Measurements from ENCODE around the gene OR9G4. TPM values are rescaled to one million over a fixed set of nuclear protein-coding genes. Genes with fewer than 3 reads are reported as not detected.

Gene OR9G4

GRCh38 chr11:56698795-56699194, 49.7 kb downstream of the OR9G4 start, which contains the start of gene OR9G1:
Gene OR9G1 (plus strand): TSS chr11:56699095. CDS start chr11:56700388, 1,293 bp downstream.
- no peaks in the 10 kb centered on the region for H3K9me3 ChIP-seq (replicated peaks in 1 of 2; ENCODE audit: control insufficient read depth in 2 of 2, insufficient read depth in 1 of 2, low read depth in 1 of 2, low read length in 2 of 2)
- H4K91ac ChIP-seq (ENCODE audit: low read depth, low read length, poor library complexity), result no peak within 1 kb of the TSS
- no peak within 1 kb of the TSS for H2BK5ac ChIP-seq (ENCODE audit: low read length)
- no peak within 1 kb of the TSS for H3K4me3 ChIP-seq (ENCODE audit: low read length in 2 of 2)
- no peak within 1 kb of the TSS for H2BK12ac ChIP-seq (ENCODE audit: low read length)
- no peak for DNase-seq (ENCODE audit: low spot score)
- H2BK15ac ChIP-seq (ENCODE audit: low read length), result no peak within 1 kb of the TSS
- H3K4me1 ChIP-seq (ENCODE audit: control insufficient read depth in 2 of 2, insufficient read depth in 1 of 2, low read depth in 1 of 2, low read length in 2 of 2), result no peaks in the 10 kb centered on the region
- no peak within 1 kb of the TSS for H3K9ac ChIP-seq (ENCODE audit: low read depth, low read length, poor library complexity)
- no peaks in the 10 kb centered on the region for H3K36me3 ChIP-seq (replicated peaks in 1 of 2; ENCODE audit: control insufficient read depth in 2 of 2, insufficient read depth in 2 of 2, low read length in 2 of 2)
- H3K4ac ChIP-seq (ENCODE audit: low read length), result no peak within 1 kb of the TSS
- H3K27ac ChIP-seq (replicated peaks; ENCODE audit: low read length), result no peak within 1 kb of the TSS
- WGBS, 2 donors (ENCODE audit: extremely low coverage in 2 of 2, insufficient read length in 2 of 2, insufficient replicate concordance in 1 of 2), result no CpG with 5 or more reads among the region's 1 CpG
- no peak within 1 kb of the TSS for H2AK5ac ChIP-seq (ENCODE audit: low read depth, low read length)
- H3K79me1 ChIP-seq (ENCODE audit: low read depth, low read length), result no peaks in the 10 kb centered on the region
- H3K23ac ChIP-seq (ENCODE audit: low read depth, low read length, poor library complexity), result no peak within 1 kb of the TSS
- H3K27me3 ChIP-seq (ENCODE audit: control insufficient read depth in 3 of 3, insufficient read depth in 3 of 3, low read depth in 1 of 3, low read length in 3 of 3), result no peaks in the 10 kb centered on the region
- no peak within 1 kb of the TSS for H3K4me2 ChIP-seq (ENCODE audit: insufficient read depth, low read length, poor library complexity, severe bottlenecking)
- no peak within 1 kb of the TSS for H2BK120ac ChIP-seq (ENCODE audit: low read depth, low read length)
- H2AFZ ChIP-seq (ENCODE audit: low read length), result no peak within 1 kb of the TSS
- H3K18ac ChIP-seq (ENCODE audit: low read length), result no peak within 1 kb of the TSS
- no peak within 1 kb of the TSS for H4K8ac ChIP-seq (ENCODE audit: low read depth, low read length)
- no peak within 1 kb of the TSS for H3K14ac ChIP-seq (ENCODE audit: low read length)

GRCh38 chr11:56693428-56693827, 55.1 kb downstream of the OR9G4 start:
- H3K4me3 ChIP-seq (ENCODE audit: low read length in 2 of 2), result no peak overlapping the region
- no peak overlapping the region for H2BK120ac ChIP-seq (ENCODE audit: low read depth, low read length)
- H3K4ac ChIP-seq (ENCODE audit: low read length), result no peak overlapping the region
- no peaks in the 10 kb centered on the region for H3K79me1 ChIP-seq (ENCODE audit: low read depth, low read length)
- no peak overlapping the region for H2BK12ac ChIP-seq (ENCODE audit: low read length)
- H2BK5ac ChIP-seq (ENCODE audit: low read length), result no peak overlapping the region
- H3K4me2 ChIP-seq (ENCODE audit: insufficient read depth, low read length, poor library complexity, severe bottlenecking), result no peak overlapping the region
- H3K27me3 ChIP-seq (ENCODE audit: control insufficient read depth in 3 of 3, insufficient read depth in 3 of 3, low read depth in 1 of 3, low read length in 3 of 3), result no peaks in the 10 kb centered on the region
- H4K91ac ChIP-seq (ENCODE audit: low read depth, low read length, poor library complexity), result no peak overlapping the region
- no peak overlapping the region for H2AK5ac ChIP-seq (ENCODE audit: low read depth, low read length)
- WGBS, 2 donors (ENCODE audit: extremely low coverage in 2 of 2, insufficient read length in 2 of 2, insufficient replicate concordance in 1 of 2), result no CpG with 5 or more reads among the region's 2 CpGs
- no peak overlapping the region for H3K9ac ChIP-seq (ENCODE audit: low read depth, low read length, poor library complexity)
- no peaks in the 10 kb centered on the region for H3K4me1 ChIP-seq (ENCODE audit: control insufficient read depth in 2 of 2, insufficient read depth in 1 of 2, low read depth in 1 of 2, low read length in 2 of 2)
- no peak overlapping the region for H2AFZ ChIP-seq (ENCODE audit: low read length)
- no peak overlapping the region for H3K23ac ChIP-seq (ENCODE audit: low read depth, low read length, poor library complexity)
- no peak overlapping the region for H4K8ac ChIP-seq (ENCODE audit: low read depth, low read length)
- no peak overlapping the region for H2BK15ac ChIP-seq (ENCODE audit: low read length)
- H3K14ac ChIP-seq (ENCODE audit: low read length), result no peak overlapping the region
- DNase-seq (ENCODE audit: low spot score), result no peak
- H3K9me3 ChIP-seq (replicated peaks in 1 of 2; ENCODE audit: control insufficient read depth in 2 of 2, insufficient read depth in 1 of 2, low read depth in 1 of 2, low read length in 2 of 2), result no peaks in the 10 kb centered on the region
- H3K36me3 ChIP-seq (replicated peaks in 1 of 2; ENCODE audit: control insufficient read depth in 2 of 2, insufficient read depth in 2 of 2, low read length in 2 of 2), result no peaks in the 10 kb centered on the region
- no peak overlapping the region for H3K18ac ChIP-seq (ENCODE audit: low read length)
- H3K27ac ChIP-seq (replicated peaks; ENCODE audit: low read length), result no peak overlapping the region

Small RNA genes lying within 50 kb of the gene (small RNA-seq; reads per million reads assigned to genes)
- not detected for gene AP001803.1 (ENCODE audit: insufficient read depth)
- gene MIR6128 (ENCODE audit: insufficient read depth), result not detected

Data from neuronal stem cell (in vitro differentiated cells).